NCI-H524 (cell line): ENCODE results near the gene RFT1.

Source experiments
- DNase-seq, 2 experiments: peaks; one replicate each; lab custom pipeline; 2025; lab: John Stamatoyannopoulos, UW

Gene RFT1

GRCh38 chr3:53126601-53127000 lies 3.6 kb downstream of the RFT1 start:
- no peak for DNase-seq

- no peak for DNase-seq
Measured at GRCh38 chr3:53123953-53124352, 6.3 kb downstream of the RFT1 start.

- DNase-seq: no peak
Measured at GRCh38 chr3:53123510-53123909, 6.7 kb downstream of the RFT1 start.

- DNase-seq: no peak
Measured at GRCh38 chr3:53122933-53123305, 7.3 kb downstream of the RFT1 start.

GRCh38 chr3:53122255-53122932 lies 7.8 kb downstream of the RFT1 start:
- no peak for DNase-seq

- DNase-seq: no peak
Measured at GRCh38 chr3:53120336-53120735, 9.9 kb downstream of the RFT1 start.

- no peak for DNase-seq
Measured at GRCh38 chr3:53116956-53117355, 13.3 kb downstream of the RFT1 start.

- DNase-seq: no peak
Measured at GRCh38 chr3:53114412-53115074, 15.7 kb downstream of the RFT1 start.

- DNase-seq: peak; percentile 38 to 60
Measured at GRCh38 chr3:53114011-53114400, 16.2 kb downstream of the RFT1 start.

GRCh38 chr3:53113293-53114010 lies 16.8 kb downstream of the RFT1 start:
- DNase-seq: no peak

- DNase-seq: no peak
Measured at GRCh38 chr3:53111822-53112221, 18.4 kb downstream of the RFT1 start.

- peak in 1 of 2 experiments; percentile 11 for DNase-seq
Measured at GRCh38 chr3:53109891-53110771, 20.1 kb downstream of the RFT1 start.

GRCh38 chr3:53109190-53109589 lies 21.0 kb downstream of the RFT1 start:
- no peak for DNase-seq

GRCh38 chr3:53104762-53105161 lies 25.5 kb downstream of the RFT1 start:
- DNase-seq: no peak

GRCh38 chr3:53103397-53104296 lies 26.6 kb downstream of the RFT1 start:
- DNase-seq: no peak

GRCh38 chr3:53102601-53103147 lies 27.6 kb downstream of the RFT1 start:
- DNase-seq: peak; percentile 7 to 67

GRCh38 chr3:53101956-53102355 lies 28.3 kb downstream of the RFT1 start:
- DNase-seq: no peak

- no peak for DNase-seq
Measured at GRCh38 chr3:53100818-53101466, 29.3 kb downstream of the RFT1 start.

- DNase-seq: no peak
Measured at GRCh38 chr3:53097887-53098286, 32.3 kb downstream of the RFT1 start.

GRCh38 chr3:53092942-53093341 lies 37.3 kb downstream of the RFT1 start:
- DNase-seq: no peak
